HepG2 (cell line): ENCODE measurements around the gene POFUT2. TPM values are rescaled to one million over a fixed set of nuclear protein-coding genes. Genes with fewer than 3 reads are reported as not detected.

Experiments used
- ATF1 ChIP-seq: IDR thresholded peaks from 2 replicates; pipeline ENCODE4 v1.6.1; 2016; ENCODE audit warnings: mild to moderate bottlenecking, control low read depth
- DR1 ChIP-seq: sonication (generic); formaldehyde crosslinking; IDR thresholded peaks from 2 replicates; pipeline ENCODE4 v1.8.0; 2021; ENCODE audit warnings: mild to moderate bottlenecking, missing genetic modification reagents, inconsistent platforms
- GATAD1 ChIP-seq: IDR thresholded peaks from 2 replicates; pipeline ENCODE4 v1.6.1; 2016; ENCODE audit warnings: missing genetic modification reagents, missing compliant biosample characterization
- GPN1 ChIP-seq: sonication (generic); formaldehyde crosslinking; IDR thresholded peaks from 2 replicates; pipeline ENCODE4 v1.5.1; 2020; ENCODE audit warnings: missing genetic modification reagents, borderline replicate concordance
- IKZF4 ChIP-seq: sonication (generic); formaldehyde crosslinking; IDR thresholded peaks from 2 replicates; pipeline ENCODE4 v1.5.1; 2020; ENCODE audit warnings: borderline replicate concordance, mild to moderate bottlenecking, low read depth, missing genetic modification reagents; ENCODE audit errors: not compliant biosample characterization
- KLF9 ChIP-seq: IDR thresholded peaks from 2 replicates; pipeline ENCODE4 v1.6.1; 2016; ENCODE audit warnings: low read depth
- STAT5B ChIP-seq: sonication (generic); formaldehyde crosslinking; IDR thresholded peaks from 2 replicates; pipeline ENCODE4 v1.4.0; 2020; ENCODE audit warnings: missing genetic modification reagents
- TBP ChIP-seq: sonication (generic); formaldehyde crosslinking; IDR thresholded peaks from 2 replicates; pipeline ENCODE4 v1.5.0; 2020; ENCODE audit warnings: missing genetic modification reagents
- TGIF2 ChIP-seq: IDR thresholded peaks from 2 replicates; pipeline ENCODE4 v1.6.1; 2016; ENCODE audit warnings: control low read depth, missing compliant biosample characterization
- TSC22D2 ChIP-seq: sonication (generic); formaldehyde crosslinking; IDR thresholded peaks from 2 replicates; pipeline ENCODE4 v1.5.1; 2020; ENCODE audit warnings: missing genetic modification reagents, mild to moderate bottlenecking, borderline replicate concordance
- ZNF274 ChIP-seq: sonication (generic); formaldehyde crosslinking; IDR thresholded peaks from 2 replicates; pipeline ENCODE4 v1.5.1; 2020; ENCODE audit warnings: mild to moderate bottlenecking, missing genetic modification reagents
- ZNF562 ChIP-seq: sonication (generic); formaldehyde crosslinking; IDR thresholded peaks from 2 replicates; pipeline ENCODE4 v1.8.0; 2022; ENCODE audit warnings: missing genetic modification reagents, borderline replicate concordance
- ZNF607 ChIP-seq: sonication (generic); formaldehyde crosslinking; IDR thresholded peaks from 2 replicates; pipeline ENCODE4 v1.5.1; 2020; ENCODE audit warnings: missing genetic modification reagents, mild to moderate bottlenecking, borderline replicate concordance
- ZNF616 ChIP-seq: sonication (generic); formaldehyde crosslinking; IDR thresholded peaks from 2 replicates; pipeline ENCODE4 v1.5.0; 2020; ENCODE audit warnings: low read depth, mild to moderate bottlenecking, missing genetic modification reagents
- ZNF850 ChIP-seq: sonication (generic); formaldehyde crosslinking; conservative IDR thresholded peaks from 2 replicates; pipeline ENCODE4 v1.9.0; 2021; ENCODE audit warnings: mild to moderate bottlenecking, missing genetic modification reagents
- polyA plus RNA-seq, 8 experiments: library from polyadenylated mRNA; depleted of rRNA in 3 of 8; stranded (reverse) in 7 of 8; unstranded in 1 of 8; fragments of >200 nt; fragmentation: Illumina TruSeq in 4 of 8; extraction: Trizol in 4 of 8; gene quantifications; 2 replicates each; pipeline versions ENCODE4 v1.2.1 to v1.2.3, GENCODE V29; 2011 to 2016; ENCODE audit warnings: low read depth in 4 of 8, missing spikeins in 1 of 8, mixed read lengths in 1 of 8; ENCODE audit not compliant: insufficient read depth in 1 of 8
- total RNA-seq, 5 experiments: library from RNA; depleted of rRNA; stranded (reverse); fragments of >200 nt; fragmentation: Illumina TruSeq; extraction: Trizol; gene quantifications; 2 replicates each; pipeline ENCODE4 v1.2.3, GENCODE V29; 2016; ENCODE audit warnings: low read depth in 1 of 5
- TF ChIP-seq, protein P1 (sequence below): sonication (generic); formaldehyde crosslinking; IDR thresholded peaks from 2 replicates; pipeline ENCODE4 v1.4.0; 2020; ENCODE audit warnings: missing genetic modification reagents
- TF ChIP-seq, protein P2 (sequence below): IDR thresholded peaks from 2 replicates; pipeline ENCODE4 v1.4.0; 2020; ENCODE audit warnings: mild to moderate bottlenecking, missing genetic modification reagents
- TF ChIP-seq, protein P3 (sequence below): sonication (generic); formaldehyde crosslinking; IDR thresholded peaks from 2 replicates; pipeline ENCODE4 v1.8.1; 2023; ENCODE audit warnings: mild to moderate bottlenecking, missing genetic modification reagents

Gene POFUT2
- total and polyA plus RNA-seq, 2 of the 13 experiments (the other 11 are each of a cell fraction or from before 2014, with no cell fraction given), result 22.8 to 24.0 TPM

DNA sequence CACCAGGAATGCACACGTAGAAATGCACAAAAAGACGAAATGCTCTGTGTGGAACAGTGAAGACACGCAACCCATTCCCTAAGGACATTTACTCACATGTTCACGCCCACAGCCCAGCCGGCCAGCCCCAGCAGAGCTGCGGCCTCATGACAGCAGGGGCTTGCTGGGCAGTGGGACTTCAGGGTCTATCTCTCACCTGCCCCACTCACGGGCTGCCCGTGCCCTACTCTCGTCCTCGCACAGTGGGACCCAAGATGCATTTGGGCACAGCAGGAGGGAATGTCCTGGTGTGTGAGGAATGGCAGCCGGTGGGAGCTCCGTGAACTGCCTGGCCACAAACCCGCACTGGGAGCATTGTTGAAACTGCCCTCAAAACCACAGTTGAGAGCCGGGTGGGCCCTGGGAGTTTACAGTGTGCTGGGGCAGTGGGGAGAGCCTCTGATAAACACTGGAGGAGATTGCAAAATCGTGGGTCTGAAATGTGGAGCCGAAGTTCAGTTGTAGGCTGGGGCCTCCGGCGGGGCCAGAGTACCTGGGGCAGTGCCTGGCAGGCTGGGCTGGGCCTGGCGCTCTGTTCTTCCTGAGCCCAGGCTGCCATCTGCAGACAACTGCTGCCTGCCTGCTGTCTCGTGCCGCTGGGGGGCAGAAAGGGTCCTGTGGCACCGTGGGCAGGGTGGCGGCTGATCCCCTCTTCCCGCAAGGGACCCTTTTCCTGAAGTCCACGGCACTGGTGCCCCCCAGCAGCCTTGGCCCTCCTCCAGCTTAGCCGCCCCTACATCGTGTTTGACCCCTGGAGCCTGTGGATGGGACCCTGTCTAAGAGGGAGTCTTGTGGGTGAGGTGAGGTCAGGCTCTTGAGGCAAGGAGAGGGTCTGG, 20.7 kb upstream of the POFUT2 start (continued):
- TF ChIP-seq, protein P1, sequence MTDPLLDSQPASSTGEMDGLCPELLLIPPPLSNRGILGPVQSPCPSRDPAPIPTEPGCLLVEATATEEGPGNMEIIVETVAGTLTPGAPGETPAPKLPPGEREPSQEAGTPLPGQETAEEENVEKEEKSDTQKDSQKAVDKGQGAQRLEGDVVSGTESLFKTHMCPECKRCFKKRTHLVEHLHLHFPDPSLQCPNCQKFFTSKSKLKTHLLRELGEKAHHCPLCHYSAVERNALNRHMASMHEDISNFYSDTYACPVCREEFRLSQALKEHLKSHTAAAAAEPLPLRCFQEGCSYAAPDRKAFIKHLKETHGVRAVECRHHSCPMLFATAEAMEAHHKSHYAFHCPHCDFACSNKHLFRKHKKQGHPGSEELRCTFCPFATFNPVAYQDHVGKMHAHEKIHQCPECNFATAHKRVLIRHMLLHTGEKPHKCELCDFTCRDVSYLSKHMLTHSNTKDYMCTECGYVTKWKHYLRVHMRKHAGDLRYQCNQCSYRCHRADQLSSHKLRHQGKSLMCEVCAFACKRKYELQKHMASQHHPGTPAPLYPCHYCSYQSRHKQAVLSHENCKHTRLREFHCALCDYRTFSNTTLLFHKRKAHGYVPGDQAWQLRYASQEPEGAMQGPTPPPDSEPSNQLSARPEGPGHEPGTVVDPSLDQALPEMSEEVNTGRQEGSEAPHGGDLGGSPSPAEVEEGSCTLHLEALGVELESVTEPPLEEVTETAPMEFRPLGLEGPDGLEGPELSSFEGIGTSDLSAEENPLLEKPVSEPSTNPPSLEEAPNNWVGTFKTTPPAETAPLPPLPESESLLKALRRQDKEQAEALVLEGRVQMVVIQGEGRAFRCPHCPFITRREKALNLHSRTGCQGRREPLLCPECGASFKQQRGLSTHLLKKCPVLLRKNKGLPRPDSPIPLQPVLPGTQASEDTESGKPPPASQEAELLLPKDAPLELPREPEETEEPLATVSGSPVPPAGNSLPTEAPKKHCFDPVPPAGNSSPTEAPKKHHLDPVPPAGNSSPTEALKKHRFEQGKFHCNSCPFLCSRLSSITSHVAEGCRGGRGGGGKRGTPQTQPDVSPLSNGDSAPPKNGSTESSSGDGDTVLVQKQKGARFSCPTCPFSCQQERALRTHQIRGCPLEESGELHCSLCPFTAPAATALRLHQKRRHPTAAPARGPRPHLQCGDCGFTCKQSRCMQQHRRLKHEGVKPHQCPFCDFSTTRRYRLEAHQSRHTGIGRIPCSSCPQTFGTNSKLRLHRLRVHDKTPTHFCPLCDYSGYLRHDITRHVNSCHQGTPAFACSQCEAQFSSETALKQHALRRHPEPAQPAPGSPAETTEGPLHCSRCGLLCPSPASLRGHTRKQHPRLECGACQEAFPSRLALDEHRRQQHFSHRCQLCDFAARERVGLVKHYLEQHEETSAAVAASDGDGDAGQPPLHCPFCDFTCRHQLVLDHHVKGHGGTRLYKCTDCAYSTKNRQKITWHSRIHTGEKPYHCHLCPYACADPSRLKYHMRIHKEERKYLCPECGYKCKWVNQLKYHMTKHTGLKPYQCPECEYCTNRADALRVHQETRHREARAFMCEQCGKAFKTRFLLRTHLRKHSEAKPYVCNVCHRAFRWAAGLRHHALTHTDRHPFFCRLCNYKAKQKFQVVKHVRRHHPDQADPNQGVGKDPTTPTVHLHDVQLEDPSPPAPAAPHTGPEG (CRISPR knock-in tag), result peak; percentile 23; the same call in 1 of the 2 replicates
- TF ChIP-seq KLF9 (CRISPR knock-in tag), result no peak
- TF ChIP-seq, protein P2, sequence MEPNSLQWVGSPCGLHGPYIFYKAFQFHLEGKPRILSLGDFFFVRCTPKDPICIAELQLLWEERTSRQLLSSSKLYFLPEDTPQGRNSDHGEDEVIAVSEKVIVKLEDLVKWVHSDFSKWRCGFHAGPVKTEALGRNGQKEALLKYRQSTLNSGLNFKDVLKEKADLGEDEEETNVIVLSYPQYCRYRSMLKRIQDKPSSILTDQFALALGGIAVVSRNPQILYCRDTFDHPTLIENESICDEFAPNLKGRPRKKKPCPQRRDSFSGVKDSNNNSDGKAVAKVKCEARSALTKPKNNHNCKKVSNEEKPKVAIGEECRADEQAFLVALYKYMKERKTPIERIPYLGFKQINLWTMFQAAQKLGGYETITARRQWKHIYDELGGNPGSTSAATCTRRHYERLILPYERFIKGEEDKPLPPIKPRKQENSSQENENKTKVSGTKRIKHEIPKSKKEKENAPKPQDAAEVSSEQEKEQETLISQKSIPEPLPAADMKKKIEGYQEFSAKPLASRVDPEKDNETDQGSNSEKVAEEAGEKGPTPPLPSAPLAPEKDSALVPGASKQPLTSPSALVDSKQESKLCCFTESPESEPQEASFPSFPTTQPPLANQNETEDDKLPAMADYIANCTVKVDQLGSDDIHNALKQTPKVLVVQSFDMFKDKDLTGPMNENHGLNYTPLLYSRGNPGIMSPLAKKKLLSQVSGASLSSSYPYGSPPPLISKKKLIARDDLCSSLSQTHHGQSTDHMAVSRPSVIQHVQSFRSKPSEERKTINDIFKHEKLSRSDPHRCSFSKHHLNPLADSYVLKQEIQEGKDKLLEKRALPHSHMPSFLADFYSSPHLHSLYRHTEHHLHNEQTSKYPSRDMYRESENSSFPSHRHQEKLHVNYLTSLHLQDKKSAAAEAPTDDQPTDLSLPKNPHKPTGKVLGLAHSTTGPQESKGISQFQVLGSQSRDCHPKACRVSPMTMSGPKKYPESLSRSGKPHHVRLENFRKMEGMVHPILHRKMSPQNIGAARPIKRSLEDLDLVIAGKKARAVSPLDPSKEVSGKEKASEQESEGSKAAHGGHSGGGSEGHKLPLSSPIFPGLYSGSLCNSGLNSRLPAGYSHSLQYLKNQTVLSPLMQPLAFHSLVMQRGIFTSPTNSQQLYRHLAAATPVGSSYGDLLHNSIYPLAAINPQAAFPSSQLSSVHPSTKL (CRISPR knock-in tag), result peak; percentile 91
- TF ChIP-seq TSC22D2 (CRISPR knock-in tag), result no peak
- TF ChIP-seq ZNF850 (CRISPR knock-in tag), result no peak
- TF ChIP-seq, protein P3, sequence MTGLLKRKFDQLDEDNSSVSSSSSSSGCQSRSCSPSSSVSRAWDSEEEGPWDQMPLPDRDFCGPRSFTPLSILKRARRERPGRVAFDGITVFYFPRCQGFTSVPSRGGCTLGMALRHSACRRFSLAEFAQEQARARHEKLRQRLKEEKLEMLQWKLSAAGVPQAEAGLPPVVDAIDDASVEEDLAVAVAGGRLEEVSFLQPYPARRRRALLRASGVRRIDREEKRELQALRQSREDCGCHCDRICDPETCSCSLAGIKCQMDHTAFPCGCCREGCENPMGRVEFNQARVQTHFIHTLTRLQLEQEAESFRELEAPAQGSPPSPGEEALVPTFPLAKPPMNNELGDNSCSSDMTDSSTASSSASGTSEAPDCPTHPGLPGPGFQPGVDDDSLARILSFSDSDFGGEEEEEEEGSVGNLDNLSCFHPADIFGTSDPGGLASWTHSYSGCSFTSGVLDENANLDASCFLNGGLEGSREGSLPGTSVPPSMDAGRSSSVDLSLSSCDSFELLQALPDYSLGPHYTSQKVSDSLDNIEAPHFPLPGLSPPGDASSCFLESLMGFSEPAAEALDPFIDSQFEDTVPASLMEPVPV (CRISPR knock-in tag), result no peak
- TF ChIP-seq ZNF607 (CRISPR knock-in tag), result no peak
- no peak for TF ChIP-seq ZNF562 (CRISPR knock-in tag)
- peak; percentile 18; the same call in 1 of the 2 replicates for TF ChIP-seq ZNF274
- 0 out of 2 replicates have a peak, but pooled peaks have one; percentile 48 for TF ChIP-seq TGIF2 (CRISPR knock-in tag)
- no peak for TF ChIP-seq TBP (CRISPR knock-in tag)
- no peak for TF ChIP-seq ATF1 (CRISPR knock-in tag)
- no peak for TF ChIP-seq STAT5B (CRISPR knock-in tag)
- no peak for TF ChIP-seq IKZF4 (CRISPR knock-in tag)
- TF ChIP-seq ZNF616 (CRISPR knock-in tag), result 0 out of 2 replicates have a peak, but pooled peaks have one; percentile 35
- peak; percentile 15; the same call in 1 of the 2 replicates for TF ChIP-seq GATAD1 (CRISPR knock-in tag)
- TF ChIP-seq DR1 (CRISPR knock-in tag), result peak; percentile 61; the same call in 1 of the 2 replicates
- TF ChIP-seq GPN1 (CRISPR knock-in tag), result no peak
